ENCODE measurements around the gene RLN3.

DNA sequence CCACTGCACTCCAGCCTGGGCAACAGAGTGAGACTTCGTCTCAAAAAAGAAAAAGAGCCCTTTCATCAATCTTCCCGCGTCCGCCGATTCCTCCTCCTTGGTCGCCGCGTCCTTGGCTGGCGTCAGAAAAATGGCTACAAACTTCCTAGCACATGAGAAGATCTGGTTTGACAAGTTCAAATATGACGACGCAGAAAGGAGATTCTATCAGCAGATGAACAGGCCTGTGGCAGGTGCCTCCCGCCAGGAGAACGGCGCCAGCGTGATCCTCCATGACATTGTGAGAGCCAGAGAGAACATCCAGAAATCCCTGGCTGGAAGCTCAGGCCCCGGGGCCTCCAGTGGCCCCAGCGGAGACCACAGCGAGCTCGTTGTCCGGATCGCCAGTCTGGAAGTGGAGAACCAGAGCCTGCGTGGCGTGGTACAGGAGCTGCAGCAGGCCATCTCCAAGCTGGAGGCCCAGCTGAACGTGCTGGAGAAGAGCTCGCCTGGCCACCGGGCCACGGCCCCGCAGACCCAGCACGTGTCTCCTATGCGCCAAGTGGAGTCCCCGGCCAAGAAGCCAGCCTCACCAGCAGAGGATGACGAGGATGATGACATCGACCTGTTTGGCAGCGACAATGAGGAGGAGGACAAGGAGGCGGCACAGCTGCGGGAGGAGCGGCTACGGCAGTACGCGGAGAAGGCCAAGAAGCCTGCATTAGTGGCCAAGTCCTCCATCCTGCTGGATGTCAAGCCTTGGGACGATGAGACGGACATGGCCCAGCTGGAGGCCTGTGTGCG, 42.5 kb downstream of the RLN3 start:
- TF ChIP-seq, protein P1, sequence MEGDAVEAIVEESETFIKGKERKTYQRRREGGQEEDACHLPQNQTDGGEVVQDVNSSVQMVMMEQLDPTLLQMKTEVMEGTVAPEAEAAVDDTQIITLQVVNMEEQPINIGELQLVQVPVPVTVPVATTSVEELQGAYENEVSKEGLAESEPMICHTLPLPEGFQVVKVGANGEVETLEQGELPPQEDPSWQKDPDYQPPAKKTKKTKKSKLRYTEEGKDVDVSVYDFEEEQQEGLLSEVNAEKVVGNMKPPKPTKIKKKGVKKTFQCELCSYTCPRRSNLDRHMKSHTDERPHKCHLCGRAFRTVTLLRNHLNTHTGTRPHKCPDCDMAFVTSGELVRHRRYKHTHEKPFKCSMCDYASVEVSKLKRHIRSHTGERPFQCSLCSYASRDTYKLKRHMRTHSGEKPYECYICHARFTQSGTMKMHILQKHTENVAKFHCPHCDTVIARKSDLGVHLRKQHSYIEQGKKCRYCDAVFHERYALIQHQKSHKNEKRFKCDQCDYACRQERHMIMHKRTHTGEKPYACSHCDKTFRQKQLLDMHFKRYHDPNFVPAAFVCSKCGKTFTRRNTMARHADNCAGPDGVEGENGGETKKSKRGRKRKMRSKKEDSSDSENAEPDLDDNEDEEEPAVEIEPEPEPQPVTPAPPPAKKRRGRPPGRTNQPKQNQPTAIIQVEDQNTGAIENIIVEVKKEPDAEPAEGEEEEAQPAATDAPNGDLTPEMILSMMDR (IDR thresholded peaks at IDR 0.05; ENCODE audit: borderline replicate concordance, extremely low read depth, low read length, poor library complexity, severe bottlenecking) = no peak
- TF ChIP-seq EZH2 (IDR thresholded peaks at IDR 0.05; ENCODE audit: borderline replicate concordance, low read depth, low read length, severe bottlenecking) = no peak
